Activated CD8-positive, alpha-beta T cell treated with anti-CD3 and anti-CD28 coated beads for 36 hours (primary cell): ENCODE results near the gene MLF2. TPM values are rescaled to one million over a fixed set of nuclear protein-coding genes. Genes with fewer than 3 reads are reported as not detected.

Experiments
- ATAC-seq: fragments of 200-7000 bp; cut with Tn5 transposase; one replicate; pipeline ENCODE4 v1.10.0; 2021; ENCODE audit warnings: mild to moderate bottlenecking, moderate library complexity
- CTCF ChIA-PET: fragments of 350-600 bp; sonication (Branson Sonifier 250); formaldehyde crosslinking; loops from one replicate; lab custom pipeline; 2021; ENCODE audit warnings: antibody characterized with exemption; lab: Charles Lee
- POLR2A ChIA-PET: fragments of 350-600 bp; sonication (Branson Sonifier 250); formaldehyde crosslinking; loops from one replicate; lab custom pipeline; 2021; ENCODE audit warnings: antibody characterized with exemption; lab: Charles Lee
- DNase-seq: peaks from one replicate; pipeline ENCODE4 v3.0.0-alpha.2; 2020
- H3K27ac Mint-ChIP-seq: one replicate; pipeline ENCODE4 v1.8.0; 2021; ENCODE audit warnings: mild to moderate bottlenecking, mixed read lengths
- H3K27me3 Mint-ChIP-seq: one replicate; pipeline ENCODE4 v1.8.0; 2021; ENCODE audit warnings: mixed read lengths
- H3K36me3 Mint-ChIP-seq: one replicate; pipeline ENCODE4 v1.8.0; 2021; ENCODE audit warnings: low read depth, mixed read lengths
- H3K4me1 Mint-ChIP-seq: one replicate; pipeline ENCODE4 v1.8.0; 2021; ENCODE audit warnings: low read depth, mixed read lengths
- H3K4me3 Mint-ChIP-seq: one replicate; pipeline ENCODE4 v1.8.0; 2021; ENCODE audit warnings: mild to moderate bottlenecking, moderate library complexity, mixed read lengths
- H3K9me3 Mint-ChIP-seq: one replicate; pipeline ENCODE4 v1.8.0; 2021; ENCODE audit warnings: mixed read lengths
- intact Hi-C: fragments of 100-400 bp; cut with micrococcal nuclease; formaldehyde crosslinking; loops from one replicate; pipeline ENCODE4 v1.10.0; 2022
- total RNA-seq, 2 experiments: library from RNA; stranded (reverse); gene quantifications; one replicate each; pipeline ENCODE4 v1.2.3, GENCODE V29; 2021
- TF ChIP-seq, protein P1 (sequence below): fragments of 200-600 bp; IDR thresholded peaks from one replicate; pipeline ENCODE4 v1.8.0; 2022; ENCODE audit warnings: antibody characterized with exemption, mild to moderate bottlenecking

Gene MLF2
- total RNA-seq, 2 experiments from 2014 or later = 149 to 151 TPM

DNA sequence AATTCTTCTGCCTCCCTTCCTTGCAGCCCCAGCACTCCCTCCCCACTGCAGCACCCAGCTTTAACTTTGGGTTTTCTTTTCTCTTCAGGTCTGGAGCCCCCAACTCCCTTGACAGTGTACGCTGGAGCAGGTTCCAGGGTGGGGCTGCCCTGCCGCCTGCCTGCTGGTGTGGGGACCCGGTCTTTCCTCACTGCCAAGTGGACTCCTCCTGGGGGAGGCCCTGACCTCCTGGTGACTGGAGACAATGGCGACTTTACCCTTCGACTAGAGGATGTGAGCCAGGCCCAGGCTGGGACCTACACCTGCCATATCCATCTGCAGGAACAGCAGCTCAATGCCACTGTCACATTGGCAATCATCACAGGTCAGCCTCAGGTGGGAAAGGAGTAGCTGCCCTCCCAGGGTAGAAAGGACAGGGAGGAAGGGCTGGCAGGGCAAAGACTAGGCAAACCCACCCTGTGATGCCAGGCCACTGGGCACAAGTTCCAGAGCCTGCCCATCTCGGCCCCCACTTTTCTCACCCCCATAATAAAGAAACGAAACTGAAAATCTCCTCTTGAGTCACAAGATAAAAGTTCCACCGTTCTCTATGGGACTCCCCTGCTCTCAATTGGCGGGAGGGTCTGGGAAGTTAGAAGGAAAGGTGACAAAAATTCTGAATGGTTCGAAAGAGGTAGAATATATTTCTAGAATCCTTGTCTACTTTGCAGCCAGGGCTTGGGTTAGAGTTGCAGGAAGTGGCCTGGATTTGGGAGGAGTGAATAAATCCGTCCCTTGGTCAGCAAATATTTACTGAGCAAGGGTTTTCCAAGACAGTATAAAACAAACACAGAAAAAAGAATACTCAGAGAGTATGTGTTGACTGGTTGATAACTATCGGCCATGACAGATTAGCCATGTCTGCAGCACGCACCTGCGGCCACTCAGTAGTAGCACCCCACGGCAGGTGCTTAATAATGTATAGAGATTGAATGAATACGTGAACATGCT is 22.5 kb upstream of the MLF2 start:
- H3K4me1 Mint-ChIP-seq = peaks cover 76% of the 10 kb centered on the region
- peak overlapping the region; percentile 95 for H3K27ac Mint-ChIP-seq
- ATAC-seq (no peak), DNase-seq (no peak)
- TF ChIP-seq, protein P1, sequence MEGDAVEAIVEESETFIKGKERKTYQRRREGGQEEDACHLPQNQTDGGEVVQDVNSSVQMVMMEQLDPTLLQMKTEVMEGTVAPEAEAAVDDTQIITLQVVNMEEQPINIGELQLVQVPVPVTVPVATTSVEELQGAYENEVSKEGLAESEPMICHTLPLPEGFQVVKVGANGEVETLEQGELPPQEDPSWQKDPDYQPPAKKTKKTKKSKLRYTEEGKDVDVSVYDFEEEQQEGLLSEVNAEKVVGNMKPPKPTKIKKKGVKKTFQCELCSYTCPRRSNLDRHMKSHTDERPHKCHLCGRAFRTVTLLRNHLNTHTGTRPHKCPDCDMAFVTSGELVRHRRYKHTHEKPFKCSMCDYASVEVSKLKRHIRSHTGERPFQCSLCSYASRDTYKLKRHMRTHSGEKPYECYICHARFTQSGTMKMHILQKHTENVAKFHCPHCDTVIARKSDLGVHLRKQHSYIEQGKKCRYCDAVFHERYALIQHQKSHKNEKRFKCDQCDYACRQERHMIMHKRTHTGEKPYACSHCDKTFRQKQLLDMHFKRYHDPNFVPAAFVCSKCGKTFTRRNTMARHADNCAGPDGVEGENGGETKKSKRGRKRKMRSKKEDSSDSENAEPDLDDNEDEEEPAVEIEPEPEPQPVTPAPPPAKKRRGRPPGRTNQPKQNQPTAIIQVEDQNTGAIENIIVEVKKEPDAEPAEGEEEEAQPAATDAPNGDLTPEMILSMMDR = no peak
- intact Hi-C loops = no loop called here
- H3K9me3 Mint-ChIP-seq = no peaks in the 10 kb centered on the region
- H3K4me3 Mint-ChIP-seq = peak overlapping the region; percentile 89
- H3K27me3 Mint-ChIP-seq = no peaks in the 10 kb centered on the region
- peaks cover 69% of the 10 kb centered on the region for H3K36me3 Mint-ChIP-seq
- POLR2A ChIA-PET = interaction anchor here (0.5 to 3.8 kb wide), 11 partner anchors 10 to 241 kb away, joined by 3 to 31 read pairs (median 4); partner anchors contain the start of genes C12orf57, COPS7A, MLF2 and PTMS
- CTCF ChIA-PET = interaction anchor here (1.0 to 10.0 kb wide), 6 partner anchors 7 to 22 kb away, joined by 3 to 117 read pairs (median 42); partner anchors contain the start of genes MLF2 and PTMS

- Mint-ChIP-seq H3K4me3 (peak overlapping the region; percentile 89), H3K9me3 (no peaks in the 10 kb centered on the region), H3K27ac (peak overlapping the region; percentile 95), H3K27me3 (no peaks in the 10 kb centered on the region), H3K36me3 (peaks cover 77% of the 10 kb centered on the region), H3K4me1 (peaks cover 72% of the 10 kb centered on the region)
- CTCF ChIA-PET = interaction anchor here (1.0 to 5.8 kb wide), 7 partner anchors 8 to 62 kb away, joined by 3 to 77 read pairs (median 4); partner anchors contain the start of genes MLF2 and PTMS
- ATAC-seq (peak; percentile 66), DNase-seq (peak; percentile 86)
- TF ChIP-seq, protein P1 = no peak
- POLR2A ChIA-PET = interaction anchor here (0.5 to 3.8 kb wide), 18 partner anchors 9 to 240 kb away, joined by 3 to 31 read pairs (median 3); partner anchors contain the start of genes C12orf57, COPS7A, MLF2 and PTMS
- intact Hi-C loops = no loop called here
These were observed 21.6 kb upstream of the MLF2 start for GRCh38 chr12:6774499-6775062.

DNA sequence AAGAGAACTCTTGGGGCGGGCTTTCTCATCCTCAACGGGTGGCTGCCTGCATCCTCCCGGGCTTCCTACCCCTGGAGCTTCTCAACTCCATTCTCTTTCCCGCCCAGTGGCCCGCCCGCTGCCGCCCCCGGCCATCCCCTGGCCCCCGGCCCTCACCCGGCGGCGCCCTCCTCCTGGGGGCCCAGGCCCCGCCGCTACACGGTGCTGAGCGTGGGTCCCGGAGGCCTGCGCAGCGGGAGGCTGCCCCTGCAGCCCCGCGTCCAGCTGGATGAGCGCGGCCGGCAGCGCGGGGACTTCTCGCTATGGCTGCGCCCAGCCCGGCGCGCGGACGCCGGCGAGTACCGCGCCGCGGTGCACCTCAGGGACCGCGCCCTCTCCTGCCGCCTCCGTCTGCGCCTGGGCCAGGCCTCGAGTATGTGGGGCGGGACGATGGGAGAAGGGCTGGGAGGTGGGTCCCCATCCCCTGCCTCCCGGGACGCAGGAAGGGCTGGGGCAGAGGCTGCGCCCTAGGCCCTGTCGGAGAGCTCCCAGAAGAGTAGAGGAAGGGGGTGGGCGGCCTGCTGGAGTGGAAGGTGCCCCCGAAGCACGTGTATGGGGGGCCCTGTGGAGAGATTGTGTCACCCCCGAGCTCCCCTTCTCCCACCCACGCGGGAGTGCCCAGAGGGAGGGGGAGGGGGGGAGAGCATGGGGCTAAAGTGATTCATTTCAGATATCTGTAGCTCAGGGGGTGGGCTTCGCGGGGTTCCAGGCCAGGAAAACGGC is 20.8 kb upstream of the MLF2 start:
- Mint-ChIP-seq H3K36me3 (peaks cover 76% of the 10 kb centered on the region), H3K4me3 (peak overlapping the region; percentile 89), H3K4me1 (peaks cover 70% of the 10 kb centered on the region), H3K27me3 (peaks cover 1% of the 10 kb centered on the region), H3K9me3 (no peaks in the 10 kb centered on the region), H3K27ac (peak overlapping the region; percentile 95)
- DNase-seq (peak; percentile 93), ATAC-seq (peak; percentile 25)
- intact Hi-C loops = no loop called here
- ChIA-PET CTCF (interaction anchor here (0.6 to 5.8 kb wide), 7 partner anchors 9 to 63 kb away, joined by 3 to 77 read pairs (median 4); partner anchors contain the start of gene MLF2), POLR2A (interaction anchor here (0.6 to 3.8 kb wide), 15 partner anchors 8 to 239 kb away, joined by 3 to 31 read pairs (median 3); partner anchors contain the start of genes C12orf57, COPS7A, MLF2 and PTMS)
- TF ChIP-seq, protein P1 = no peak

DNA sequence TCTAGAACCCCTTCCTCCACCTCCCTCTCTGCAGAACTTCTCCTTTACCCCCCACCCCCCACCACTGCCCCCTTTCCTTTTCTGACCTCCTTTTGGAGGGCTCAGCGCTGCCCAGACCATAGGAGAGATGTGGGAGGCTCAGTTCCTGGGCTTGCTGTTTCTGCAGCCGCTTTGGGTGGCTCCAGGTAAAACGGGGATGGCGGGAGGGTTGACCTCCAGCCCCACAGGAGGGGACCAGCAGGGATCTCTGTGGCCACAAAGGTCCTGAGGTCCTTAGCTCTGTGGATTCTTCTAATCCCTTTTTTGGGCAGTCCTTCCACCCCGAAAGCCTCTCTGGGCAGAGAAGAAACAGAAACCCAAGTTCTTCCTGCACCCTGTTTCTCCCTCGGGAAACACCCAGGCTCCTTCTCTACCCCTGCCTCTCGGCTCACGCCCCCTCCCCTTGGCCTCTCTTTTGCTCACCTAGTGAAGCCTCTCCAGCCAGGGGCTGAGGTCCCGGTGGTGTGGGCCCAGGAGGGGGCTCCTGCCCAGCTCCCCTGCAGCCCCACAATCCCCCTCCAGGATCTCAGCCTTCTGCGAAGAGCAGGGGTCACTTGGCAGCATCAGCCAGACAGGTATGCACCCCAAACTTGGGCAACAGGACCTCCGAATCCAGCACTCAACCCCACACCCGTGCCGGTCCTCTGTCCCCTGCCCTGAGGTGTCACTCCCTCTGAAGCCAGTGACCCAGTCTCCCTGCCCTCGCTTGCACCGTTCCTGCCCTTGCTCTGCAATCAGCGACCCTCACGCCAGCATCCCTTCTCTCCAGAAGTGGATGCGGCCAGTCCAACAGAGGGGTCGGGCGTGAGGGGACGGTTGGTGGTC is 20.0 kb upstream of the MLF2 start:
- peaks cover 66% of the 10 kb centered on the region for H3K4me1 Mint-ChIP-seq
- no peaks in the 10 kb centered on the region for H3K9me3 Mint-ChIP-seq
- peaks cover 3% of the 10 kb centered on the region for H3K27me3 Mint-ChIP-seq
- peak overlapping the region; percentile 89 for H3K4me3 Mint-ChIP-seq
- TF ChIP-seq, protein P1 = no peak
- ChIA-PET POLR2A (interaction anchor here (0.9 to 3.8 kb wide), 10 partner anchors 13 to 171 kb away, joined by 3 to 31 read pairs (median 5); partner anchors contain the start of genes C12orf57, COPS7A, MLF2 and RNU7-1), CTCF (interaction anchor here (1.4 to 5.8 kb wide), 4 partner anchors 9 to 53 kb away, joined by 3 to 77 read pairs (median 6); partner anchors contain the start of gene MLF2)
- peaks cover 68% of the 10 kb centered on the region for H3K36me3 Mint-ChIP-seq
- H3K27ac Mint-ChIP-seq = peak overlapping the region; percentile 87
- no peak for ATAC-seq
- no peak for DNase-seq
- intact Hi-C loops = no loop called here
